ENCODE results near the gene CBFA2T3.

The CBFA2T3 gene

DNA sequence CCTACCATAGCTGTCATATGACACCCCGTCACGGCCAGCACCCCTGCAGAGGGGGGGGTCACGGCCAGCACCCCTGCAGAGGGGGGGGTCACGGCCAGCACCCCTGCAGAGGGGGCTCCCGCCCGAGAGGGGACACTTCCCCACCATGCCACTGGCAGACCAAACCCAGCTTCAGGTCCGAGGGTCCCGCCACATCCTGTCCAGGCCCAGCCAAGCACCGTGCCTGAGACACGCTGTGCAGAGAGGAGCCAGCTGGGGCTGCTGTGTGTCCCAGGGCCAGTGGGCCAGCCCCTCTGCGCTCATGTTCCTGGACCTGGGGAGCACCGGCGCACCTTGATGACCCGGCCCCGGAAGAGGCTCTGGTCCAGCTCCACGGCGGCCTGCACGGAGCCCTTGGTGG lies 112.5 kb downstream of the CBFA2T3 start:
- TF ChIP-seq Cebpa-rat (IDR thresholded peaks at IDR 0.05): no peak
- H3K27ac ChIP-seq: peak overlapping the region in 3 of 11 experiments; percentile 21 to 97 (median 25); a peak in 2 of 22 replicates
- peaks cover 25 to 37% (median 33%) of the 10 kb centered on the region in 11 experiments for H3K36me3 ChIP-seq
- H4K20me1 ChIP-seq: peaks cover 0 to 64% (median 6%) of the 10 kb centered on the region in 11 experiments; a peak in 13 of 22 replicates
- peak overlapping the region in 7 of 11 experiments; percentile 23 to 64 (median 52); a peak in 6 of 22 replicates for H3K4me2 ChIP-seq
- H3K9me3 ChIP-seq (replicated peaks in 1 of 11): no peaks in the 10 kb centered on the region
- peaks cover 14 to 85% (median 70%) of the 10 kb centered on the region in 10 experiments for H3K4me1 ChIP-seq
- peaks cover 1 to 16% (median 10%) of the 10 kb centered on the region in 11 experiments; a peak in 18 of 22 replicates for H3K27me3 ChIP-seq
- no peak overlapping the region for H3K4me3 ChIP-seq
- H3K9ac ChIP-seq: peak overlapping the region in 2 of 11 experiments; percentile 35 to 56; a peak in 1 of 22 replicates

DNA sequence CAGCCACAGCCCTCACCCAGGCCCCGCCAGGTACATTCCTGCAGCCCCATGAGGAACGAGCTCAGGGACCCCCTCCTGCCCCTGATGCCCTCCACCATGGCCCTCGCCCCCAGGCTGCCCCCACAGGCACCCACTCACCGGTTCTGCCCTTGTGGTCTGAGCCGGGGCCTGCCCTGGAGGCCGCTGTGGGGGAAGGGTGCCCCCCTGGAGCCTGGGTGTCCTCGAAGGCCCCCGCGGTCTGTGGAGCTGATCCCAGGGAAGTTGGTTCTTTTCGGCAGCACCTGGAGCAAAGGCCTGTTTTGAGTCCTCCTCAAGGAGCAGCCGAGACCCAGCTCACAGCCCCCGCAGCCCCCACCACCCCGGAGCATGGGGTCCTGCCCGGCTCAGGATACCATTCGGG lies 112.9 kb downstream of the CBFA2T3 start:
- Histone ChIP-seq H4K20me1 (peaks cover 0 to 63% (median 6%) of the 10 kb centered on the region in 11 experiments; a peak in 12 of 22 replicates), H3K27me3 (peaks cover 0 to 11% (median 5%) of the 10 kb centered on the region in 11 experiments; a peak in 13 of 22 replicates), H3K4me1 (peaks cover 18 to 87% (median 74%) of the 10 kb centered on the region in 10 experiments), H3K4me2 (peak overlapping the region in 8 of 11 experiments; percentile 23 to 64 (median 52); a peak in 12 of 22 replicates), H3K9me3 (replicated peaks in 1 of 11) (no peaks in the 10 kb centered on the region), H3K36me3 (peaks cover 25 to 40% (median 33%) of the 10 kb centered on the region in 11 experiments), H3K9ac (peak overlapping the region in 5 of 11 experiments; percentile 6 to 56 (median 31); a peak in 5 of 22 replicates), H3K27ac (peak overlapping the region in 4 of 11 experiments; percentile 21 to 97 (median 40); a peak in 5 of 22 replicates), H3K4me3 (no peak overlapping the region)
- TF ChIP-seq Cebpa-rat (IDR thresholded peaks at IDR 0.05): no peak

DNA sequence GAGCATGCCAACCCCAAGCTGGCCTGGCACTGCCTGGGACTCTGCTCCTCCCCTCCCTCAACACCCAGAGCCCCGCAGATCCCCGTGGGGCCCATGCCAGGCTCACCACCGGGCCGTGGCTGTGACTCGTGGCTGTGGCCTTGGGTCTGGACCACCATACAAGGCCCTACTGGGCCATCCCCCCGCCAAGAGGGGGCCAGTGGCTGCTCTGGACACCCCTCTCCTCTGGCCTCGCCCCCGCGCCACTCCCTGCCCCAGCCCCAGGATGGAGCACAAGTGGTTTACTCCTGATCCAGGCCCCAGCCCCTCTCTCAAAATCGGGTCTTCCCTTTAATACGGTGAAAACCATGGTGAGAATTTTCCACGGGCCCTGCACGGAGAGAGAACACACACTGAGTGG lies 113.6 kb downstream of the CBFA2T3 start:
- peaks cover 25 to 46% (median 36%) of the 10 kb centered on the region in 11 experiments for H3K36me3 ChIP-seq
- no peak overlapping the region for H3K4me3 ChIP-seq
- peak overlapping the region in 8 of 11 experiments; percentile 23 to 64 (median 52); a peak in 12 of 22 replicates for H3K4me2 ChIP-seq
- H3K9me3 ChIP-seq (replicated peaks in 1 of 11): no peaks in the 10 kb centered on the region
- no peak for TF ChIP-seq Cebpa-rat (IDR thresholded peaks at IDR 0.05)
- peak overlapping the region in 6 of 11 experiments; percentile 3 to 56 (median 28); a peak in 8 of 22 replicates for H3K9ac ChIP-seq
- H3K4me1 ChIP-seq: peaks cover 25 to 89% (median 80%) of the 10 kb centered on the region in 10 experiments
- peaks cover 0 to 64% (median 7%) of the 10 kb centered on the region in 11 experiments; a peak in 12 of 22 replicates for H4K20me1 ChIP-seq
- H3K27me3 ChIP-seq: peaks cover 0 to 5% (median 0%) of the 10 kb centered on the region in 11 experiments; a peak in 1 of 22 replicates
- peak overlapping the region in 4 of 11 experiments; percentile 21 to 97 (median 52); a peak in 6 of 22 replicates for H3K27ac ChIP-seq

DNA sequence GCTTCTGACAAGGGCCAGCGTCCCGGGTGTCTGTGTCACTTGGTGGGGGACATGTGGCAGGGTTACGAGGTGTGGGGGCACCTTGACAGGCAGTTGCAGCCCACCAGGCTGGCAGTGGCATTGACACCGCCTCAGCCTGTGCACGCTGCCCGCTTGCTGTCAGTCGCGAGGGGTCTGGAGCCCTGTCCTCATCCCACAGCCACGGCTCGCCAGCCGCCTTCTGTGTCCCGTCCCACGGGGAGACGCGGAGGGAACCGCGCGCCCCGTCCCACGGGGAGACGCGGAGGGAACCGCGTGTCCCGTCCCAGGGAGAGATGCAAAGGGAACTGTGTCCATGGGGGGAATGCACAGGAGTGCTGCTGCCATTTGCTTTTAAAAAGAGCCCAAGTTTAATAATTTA lies 114.0 kb downstream of the CBFA2T3 start:
- Histone ChIP-seq H4K20me1 (peaks cover 0 to 68% (median 10%) of the 10 kb centered on the region in 11 experiments; a peak in 12 of 22 replicates), H3K27me3 (0 out of 22 replicates have a peak, but pooled peaks cover 0 to under 1% (median 0%) of the 10 kb centered on the region in 11 experiments), H3K9ac (peak overlapping the region in 3 of 11 experiments; percentile 31 to 56 (median 46); a peak in 3 of 22 replicates), H3K36me3 (peaks cover 25 to 49% (median 36%) of the 10 kb centered on the region in 11 experiments), H3K9me3 (replicated peaks in 1 of 11) (no peaks in the 10 kb centered on the region), H3K4me3 (no peak overlapping the region), H3K27ac (peak overlapping the region in 3 of 11 experiments; percentile 47 to 98 (median 97); a peak in 6 of 22 replicates), H3K4me2 (peak overlapping the region in 2 of 11 experiments; percentile 52 to 57; a peak in 2 of 22 replicates), H3K4me1 (peaks cover 29 to 89% (median 84%) of the 10 kb centered on the region in 10 experiments)
- TF ChIP-seq Cebpa-rat (IDR thresholded peaks at IDR 0.05): no peak

DNA sequence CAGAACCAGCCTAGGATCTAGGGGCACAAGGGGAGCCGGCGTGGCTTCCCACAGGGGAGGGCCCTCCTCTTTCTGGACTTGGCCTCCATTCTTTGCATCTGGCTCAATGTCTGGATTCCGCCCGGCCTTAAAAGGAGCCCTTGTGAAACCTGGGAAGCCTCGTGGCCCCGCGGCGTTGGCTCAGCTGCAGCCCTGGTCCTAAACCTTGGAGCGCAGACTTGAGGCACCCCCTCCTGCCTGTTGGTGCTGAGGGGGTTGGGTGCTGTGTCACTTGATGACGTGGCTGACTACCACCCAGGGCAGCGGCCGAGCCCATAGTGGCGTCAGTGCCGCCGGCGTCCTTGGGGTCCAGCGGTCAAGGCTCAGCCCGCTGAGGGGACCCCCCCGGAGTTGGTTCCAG lies 115.6 kb downstream of the CBFA2T3 start:
- peak overlapping the region in 8 of 11 experiments; percentile 2 to 99 (median 94); a peak in 13 of 22 replicates for H3K9ac ChIP-seq
- H4K20me1 ChIP-seq: peaks cover 0 to 70% (median 7%) of the 10 kb centered on the region in 11 experiments; a peak in 12 of 22 replicates
- no peak for TF ChIP-seq Cebpa-rat (IDR thresholded peaks at IDR 0.05)
- H3K4me1 ChIP-seq: peaks cover 31 to 77% (median 72%) of the 10 kb centered on the region in 10 experiments
- H3K9me3 ChIP-seq (replicated peaks in 1 of 11): no peaks in the 10 kb centered on the region
- no peak overlapping the region for H3K4me3 ChIP-seq
- peak overlapping the region in 10 of 11 experiments; percentile 87 to 99 (median 92); a peak in 18 of 22 replicates for H3K4me2 ChIP-seq
- H3K36me3 ChIP-seq: peaks cover 25 to 49% (median 36%) of the 10 kb centered on the region in 11 experiments
- no peaks in the 10 kb centered on the region for H3K27me3 ChIP-seq
- H3K27ac ChIP-seq: peak overlapping the region in 7 of 11 experiments; percentile 90 to 98 (median 94); a peak in 14 of 22 replicates

DNA sequence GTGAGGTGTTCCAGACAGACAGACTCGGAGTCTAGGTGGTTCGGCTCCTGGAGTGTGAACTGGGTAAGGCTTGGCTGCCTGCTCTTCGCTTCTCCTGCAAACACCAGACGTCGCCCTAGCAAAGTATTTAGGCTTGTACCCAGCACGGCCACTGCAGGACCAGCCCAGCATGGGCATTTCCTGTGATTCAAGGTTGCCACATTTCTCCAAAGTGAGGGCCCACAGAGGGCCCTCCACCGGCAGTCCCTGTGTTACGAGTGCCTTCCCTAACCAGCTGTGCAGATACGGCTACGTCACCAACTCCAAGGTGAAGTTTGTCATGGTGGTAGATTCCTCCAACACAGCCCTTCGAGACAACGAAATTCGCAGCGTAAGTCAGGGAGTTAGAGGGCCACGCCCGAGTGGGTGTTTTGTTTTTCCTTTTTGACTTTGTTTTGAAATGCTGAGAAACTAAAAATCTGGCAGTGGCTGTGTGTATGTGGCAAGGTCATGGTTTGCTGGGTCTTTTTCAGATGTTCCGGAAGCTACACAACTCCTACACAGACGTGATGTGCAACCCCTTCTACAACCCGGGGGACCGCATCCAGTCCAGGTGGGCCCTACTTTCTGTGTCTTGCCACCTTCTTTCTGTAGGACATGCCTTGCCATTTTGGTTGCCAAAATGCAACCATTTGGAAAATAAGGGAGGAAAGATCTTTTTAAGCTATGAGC lies 117.5 kb downstream of the CBFA2T3 start:
- H3K4me3 ChIP-seq: peak overlapping the region in 9 of 10 experiments; percentile 5 to 98 (median 87); a peak in 16 of 20 replicates
- peak overlapping the region in 10 of 11 experiments; percentile 9 to 98 (median 92); a peak in 21 of 22 replicates for H3K27ac ChIP-seq
- peak overlapping the region; percentile 57 to 99 (median 92); a peak in 21 of 22 replicates for H3K9ac ChIP-seq
- H3K36me3 ChIP-seq: peaks cover 25 to 52% (median 36%) of the 10 kb centered on the region in 11 experiments
- H3K27me3 ChIP-seq: no peaks in the 10 kb centered on the region
- H3K9me3 ChIP-seq (replicated peaks in 1 of 11): no peaks in the 10 kb centered on the region
- H3K4me1 ChIP-seq: peaks cover 48 to 84% (median 79%) of the 10 kb centered on the region in 10 experiments
- peaks cover 17 to 73% (median 21%) of the 10 kb centered on the region in 11 experiments; a peak in 21 of 22 replicates for H4K20me1 ChIP-seq
- peak in 8 of 11 experiments; percentile 35 to 99 (median 78); a peak in 14 of 22 replicates for TF ChIP-seq Cebpa-rat (IDR thresholded peaks at IDR 0.05)
- H3K4me2 ChIP-seq: peak overlapping the region; percentile 87 to 99 (median 91)

DNA sequence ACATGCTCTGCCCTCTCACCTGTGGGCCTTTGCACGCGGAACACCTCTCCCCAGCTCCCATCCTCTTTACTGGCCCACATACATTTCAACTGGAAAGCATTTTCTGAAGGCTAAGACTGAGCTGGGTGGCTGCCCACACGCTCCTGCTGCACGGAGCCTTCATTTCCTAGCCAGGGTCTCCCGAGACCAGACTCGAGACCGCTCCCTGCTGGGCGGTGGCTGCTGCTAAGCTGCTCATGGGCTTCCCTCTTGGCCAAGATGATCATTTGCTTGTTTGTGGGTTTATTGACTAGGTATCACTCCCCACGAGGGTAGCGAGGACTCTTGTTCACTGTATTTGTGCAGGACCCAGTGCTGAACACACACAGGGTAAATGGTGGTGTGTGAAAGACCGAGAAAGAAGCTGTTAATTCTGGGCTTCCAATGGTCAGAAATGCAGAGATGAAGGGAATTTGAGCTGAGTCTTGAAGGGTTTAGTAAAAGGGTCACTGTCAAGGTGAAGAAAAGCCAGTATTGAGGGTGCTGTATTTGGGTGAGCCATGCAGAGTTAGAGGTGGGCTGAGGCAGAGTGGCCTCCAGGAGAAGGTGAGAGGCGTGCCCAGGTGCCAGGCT lies 119.2 kb downstream of the CBFA2T3 start:
- no peaks in the 10 kb centered on the region for H3K27me3 ChIP-seq
- H3K4me3 ChIP-seq: peak overlapping the region; percentile 82 to 100 (median 92)
- H3K9ac ChIP-seq: peak overlapping the region; percentile 84 to 99 (median 92)
- no peak for TF ChIP-seq Cebpa-rat (IDR thresholded peaks at IDR 0.05)
- H3K4me2 ChIP-seq: peak overlapping the region; percentile 87 to 99 (median 91)
- H3K36me3 ChIP-seq: peaks cover 22 to 60% (median 38%) of the 10 kb centered on the region in 11 experiments
- no peaks in the 10 kb centered on the region for H3K9me3 ChIP-seq (replicated peaks in 1 of 11)
- peaks cover 65 to 82% (median 75%) of the 10 kb centered on the region in 10 experiments for H3K4me1 ChIP-seq
- peaks cover 29 to 84% (median 34%) of the 10 kb centered on the region in 11 experiments; a peak in 21 of 22 replicates for H4K20me1 ChIP-seq
- peak overlapping the region in 10 of 11 experiments; percentile 80 to 98 (median 92); a peak in 21 of 22 replicates for H3K27ac ChIP-seq

All from BLaER1 treated with 17β-estradiol and CSF1 and Interleukin-3, amounts not matched to agents 10 nM and 100 nM (cell line).